ENCODE measurements around the gene SP140.
"Not testable (repeated sequence)": the region's sequence is repeated elsewhere in the genome, so short reads cannot be mapped to it uniquely, and the experiment has no call there.

DNA sequence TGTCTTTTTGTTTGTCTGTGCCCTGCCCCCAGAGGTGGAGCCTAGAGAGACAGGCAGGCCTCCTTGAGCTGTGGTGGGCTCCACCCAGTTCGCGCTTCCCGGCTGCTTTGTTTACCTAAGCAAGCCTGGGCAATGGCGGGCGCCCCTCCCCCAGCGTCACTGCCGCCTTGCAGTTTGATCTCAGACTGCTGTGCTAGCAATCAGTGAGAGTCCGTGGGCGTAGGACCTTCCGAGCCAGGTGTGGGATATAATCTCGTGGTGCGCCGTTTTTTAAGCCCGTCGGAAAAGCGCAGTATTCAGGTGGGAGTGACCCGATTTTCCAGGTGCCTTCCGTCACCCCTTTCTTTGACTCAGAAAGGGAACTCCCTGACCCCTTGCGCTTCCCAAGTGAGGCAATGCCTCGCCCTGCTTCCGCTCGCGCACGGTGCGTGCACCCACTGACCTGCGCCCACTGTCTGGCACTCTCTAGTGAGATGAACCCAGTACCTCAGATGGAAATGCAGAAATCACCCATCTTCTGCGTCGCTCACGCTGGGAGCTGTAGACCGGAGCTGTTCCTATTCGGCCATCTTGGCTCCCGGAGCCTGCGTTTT lies 116.5 kb downstream of the SP140 start:
- not testable (repeated sequence) for TF ChIP-seq POLR2A (IDR thresholded peaks at IDR 0.05; ENCODE audit: low read depth)
- TF ChIP-seq, protein P1, sequence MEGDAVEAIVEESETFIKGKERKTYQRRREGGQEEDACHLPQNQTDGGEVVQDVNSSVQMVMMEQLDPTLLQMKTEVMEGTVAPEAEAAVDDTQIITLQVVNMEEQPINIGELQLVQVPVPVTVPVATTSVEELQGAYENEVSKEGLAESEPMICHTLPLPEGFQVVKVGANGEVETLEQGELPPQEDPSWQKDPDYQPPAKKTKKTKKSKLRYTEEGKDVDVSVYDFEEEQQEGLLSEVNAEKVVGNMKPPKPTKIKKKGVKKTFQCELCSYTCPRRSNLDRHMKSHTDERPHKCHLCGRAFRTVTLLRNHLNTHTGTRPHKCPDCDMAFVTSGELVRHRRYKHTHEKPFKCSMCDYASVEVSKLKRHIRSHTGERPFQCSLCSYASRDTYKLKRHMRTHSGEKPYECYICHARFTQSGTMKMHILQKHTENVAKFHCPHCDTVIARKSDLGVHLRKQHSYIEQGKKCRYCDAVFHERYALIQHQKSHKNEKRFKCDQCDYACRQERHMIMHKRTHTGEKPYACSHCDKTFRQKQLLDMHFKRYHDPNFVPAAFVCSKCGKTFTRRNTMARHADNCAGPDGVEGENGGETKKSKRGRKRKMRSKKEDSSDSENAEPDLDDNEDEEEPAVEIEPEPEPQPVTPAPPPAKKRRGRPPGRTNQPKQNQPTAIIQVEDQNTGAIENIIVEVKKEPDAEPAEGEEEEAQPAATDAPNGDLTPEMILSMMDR (IDR thresholded peaks at IDR 0.05), result not testable (repeated sequence)

All from esophagus muscularis mucosa (tissue), 3 donors.